Endothelial cell (in vitro differentiated cells): ENCODE data around the gene DNAJA1. TPM values are rescaled to one million over a fixed set of nuclear protein-coding genes. Genes with fewer than 3 reads are reported as not detected.

ENCODE experiments used
- DNase-seq: peaks from one replicate; pipeline ENCODE4 v3.0.0; 2021; ENCODE audit warnings: low spot score
- H3K27ac Mint-ChIP-seq: one replicate; pipeline ENCODE4 v1.8.0; 2021; ENCODE audit warnings: mixed read lengths, inconsistent platforms; ENCODE audit not compliant: unreplicated experiment
- H3K27me3 Mint-ChIP-seq: one replicate; pipeline ENCODE4 v1.8.0; 2021; ENCODE audit warnings: mild to moderate bottlenecking, moderate library complexity, mixed read lengths, inconsistent platforms; ENCODE audit not compliant: unreplicated experiment
- H3K36me3 Mint-ChIP-seq: one replicate; pipeline ENCODE4 v1.8.0; 2021; ENCODE audit warnings: mild to moderate bottlenecking, low read depth, mixed read lengths, inconsistent platforms; ENCODE audit not compliant: unreplicated experiment
- H3K4me1 Mint-ChIP-seq: one replicate; pipeline ENCODE4 v1.8.0; 2021; ENCODE audit warnings: mild to moderate bottlenecking, mixed read lengths, inconsistent platforms; ENCODE audit not compliant: unreplicated experiment
- H3K4me3 Mint-ChIP-seq: one replicate; pipeline ENCODE4 v1.8.0; 2021; ENCODE audit warnings: mild to moderate bottlenecking, mixed read lengths, inconsistent platforms; ENCODE audit not compliant: unreplicated experiment
- H3K9me3 Mint-ChIP-seq: one replicate; pipeline ENCODE4 v1.8.0; 2021; ENCODE audit warnings: mixed read lengths, inconsistent platforms; ENCODE audit not compliant: unreplicated experiment
- CTCF ChIP-seq: fragments of 200-600 bp; sonication (generic); IDR thresholded peaks from one replicate; pipeline ENCODE4 v1.5.0; 2021; ENCODE audit warnings: antibody characterized with exemption; ENCODE audit not compliant: unreplicated experiment
- total RNA-seq: library from RNA; stranded (reverse); fragmentation: NEBNext Ultra II Directional; extraction: Animal tissue kit (Norgen Biotek cat#: 25700); gene quantifications from one replicate; pipeline ENCODE4 v1.2.1, GENCODE V29; 2021; ENCODE audit not compliant: unreplicated experiment

The DNAJA1 gene
- total RNA-seq, 1 donor from 2014 or later = 120 TPM

- H3K9me3 Mint-ChIP-seq = no peaks in the 10 kb centered on the region
- no peak for TF ChIP-seq CTCF
- H3K27me3 Mint-ChIP-seq = peaks cover 3% of the 10 kb centered on the region
- peaks cover 24% of the 10 kb centered on the region for H3K36me3 Mint-ChIP-seq
- H3K27ac Mint-ChIP-seq = no peak overlapping the region
- no peak overlapping the region for H3K4me3 Mint-ChIP-seq
- no peak for DNase-seq
- H3K4me1 Mint-ChIP-seq = peaks cover 4% of the 10 kb centered on the region
Observed at GRCh38 chr9:33040792-33041431, 15.8 kb downstream of the DNAJA1 start.

DNA sequence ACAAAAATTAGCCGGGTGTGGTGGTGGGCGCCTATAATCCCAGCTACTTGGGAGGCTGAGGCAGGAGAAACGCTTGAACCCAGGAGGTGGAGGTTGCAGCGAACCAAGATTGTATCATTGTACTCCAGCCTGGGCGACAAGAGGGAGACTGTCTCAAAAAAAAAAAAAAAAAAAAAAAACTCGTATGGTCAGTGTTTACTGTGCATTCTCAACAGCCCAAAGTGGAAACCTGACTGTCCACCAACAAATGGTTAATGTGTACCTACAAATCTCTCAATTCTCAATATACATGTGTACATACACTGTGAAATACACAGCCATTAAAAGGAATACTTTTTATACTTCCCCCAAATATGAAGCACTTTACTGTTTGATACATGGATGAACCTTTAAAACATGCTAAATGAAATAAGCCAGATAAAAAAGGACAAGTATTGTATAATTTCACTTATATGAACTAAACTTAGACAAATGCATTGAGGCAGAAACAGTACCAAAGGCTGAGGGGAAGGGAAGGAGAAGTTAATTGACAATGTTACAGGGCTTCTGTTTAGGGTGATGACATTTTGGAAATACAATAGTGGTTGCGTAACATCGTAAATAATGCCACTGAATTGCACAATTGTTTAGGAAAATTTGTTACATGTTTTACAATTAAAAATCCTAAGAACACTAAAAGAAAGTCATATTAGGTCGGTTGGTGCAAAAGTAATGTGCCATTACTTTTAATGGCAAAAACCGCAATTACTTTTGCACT lies 16.5 kb downstream of the DNAJA1 start:
- peaks cover 3% of the 10 kb centered on the region for H3K27me3 Mint-ChIP-seq
- no peak overlapping the region for H3K4me3 Mint-ChIP-seq
- H3K27ac Mint-ChIP-seq = no peak overlapping the region
- no peak for TF ChIP-seq CTCF
- no peaks in the 10 kb centered on the region for H3K9me3 Mint-ChIP-seq
- no peak for DNase-seq
- peaks cover 4% of the 10 kb centered on the region for H3K4me1 Mint-ChIP-seq
- peaks cover 22% of the 10 kb centered on the region for H3K36me3 Mint-ChIP-seq

DNA sequence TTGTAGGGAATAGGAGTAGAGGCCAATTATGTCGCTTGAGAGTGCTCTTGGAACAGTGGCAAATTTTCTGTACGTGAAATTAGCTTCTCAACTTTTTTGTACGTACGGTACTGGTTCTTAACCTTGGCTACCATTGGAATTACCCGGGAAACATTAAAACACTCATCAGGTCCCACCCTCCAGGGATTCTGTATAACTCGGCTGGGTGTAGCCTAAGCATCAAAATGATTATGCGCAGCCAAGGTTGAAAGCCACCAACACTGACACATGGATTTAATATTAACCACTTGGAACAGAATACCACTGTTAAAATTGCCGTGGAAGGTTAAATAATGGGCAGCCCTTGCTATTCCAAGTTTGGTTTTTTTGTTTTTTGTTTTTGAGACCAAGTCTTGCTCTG lies 17.4 kb downstream of the DNAJA1 start:
- Mint-ChIP-seq H3K4me1 (peaks cover 4% of the 10 kb centered on the region), H3K27me3 (peaks cover 3% of the 10 kb centered on the region), H3K27ac (no peak overlapping the region), H3K36me3 (peaks cover 24% of the 10 kb centered on the region), H3K9me3 (no peaks in the 10 kb centered on the region), H3K4me3 (no peak overlapping the region)
- TF ChIP-seq CTCF = no peak
- DNase-seq = no peak

GRCh38 chr9:33043671-33044070 lies 18.6 kb downstream of the DNAJA1 start:
- Mint-ChIP-seq H3K27me3 (peaks cover 3% of the 10 kb centered on the region), H3K4me1 (peaks cover 4% of the 10 kb centered on the region), H3K36me3 (peaks cover 27% of the 10 kb centered on the region), H3K27ac (peak overlapping the region; percentile 91), H3K9me3 (no peaks in the 10 kb centered on the region), H3K4me3 (peak overlapping the region; percentile 90)
- no peak for DNase-seq
- TF ChIP-seq CTCF = no peak

DNA sequence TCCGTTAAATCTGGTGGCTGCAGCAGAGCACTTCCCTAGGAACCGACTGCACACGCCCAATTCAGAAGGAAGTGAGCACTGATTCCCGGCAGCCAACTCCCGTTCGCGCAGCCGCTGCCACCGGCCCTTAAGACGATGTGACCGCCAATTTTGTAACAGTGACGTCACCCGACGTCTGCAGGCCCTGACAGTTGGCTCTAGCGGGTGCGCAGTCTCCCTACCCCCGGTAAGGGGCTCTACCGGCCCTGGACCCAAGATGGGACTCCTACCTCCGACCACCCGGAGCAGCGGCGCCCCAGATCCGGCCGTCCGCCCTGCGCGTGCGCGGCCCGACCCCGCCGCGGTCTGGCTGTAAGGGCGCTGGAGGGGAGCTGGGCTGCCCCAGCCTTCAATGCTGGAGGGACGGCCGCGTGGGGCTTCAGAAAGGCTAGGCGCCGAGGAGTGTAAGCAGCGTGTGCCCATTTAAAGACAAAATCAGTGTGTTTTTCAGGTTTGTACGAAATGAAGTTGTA lies 19.1 kb downstream of the DNAJA1 start:
- Mint-ChIP-seq H3K27ac (peak overlapping the region; percentile 91), H3K4me3 (peak overlapping the region; percentile 90), H3K9me3 (no peaks in the 10 kb centered on the region), H3K4me1 (peaks cover 4% of the 10 kb centered on the region), H3K36me3 (peaks cover 23% of the 10 kb centered on the region), H3K27me3 (peaks cover 3% of the 10 kb centered on the region)
- TF ChIP-seq CTCF = no peak
- DNase-seq = peak; percentile 80
